Subcutaneous abdominal adipose tissue (tissue), 5 donors: ENCODE measurements around the gene FARP2.
"Not testable (repeated sequence)": the region's sequence is repeated elsewhere in the genome, so short reads cannot be mapped to it uniquely, and the experiment has no call there.

Source experiments
- H3K27ac ChIP-seq: one replicate; pipeline ENCODE4 v1.7.0; 2013; ENCODE audit warnings: low read depth, mild to moderate bottlenecking, inconsistent platforms, low read length, moderate library complexity
- H3K27me3 ChIP-seq, 5 donors: one replicate each; pipeline ENCODE4 v1.7.0; 2013; ENCODE audit warnings: low read length in 5 of 5, inconsistent platforms in 1 of 5; ENCODE audit not compliant: control insufficient read depth in 5 of 5, insufficient read depth in 4 of 5
- H3K36me3 ChIP-seq, 5 donors: one replicate each; pipeline ENCODE4 v1.7.0; 2013; ENCODE audit warnings: low read length in 5 of 5; ENCODE audit not compliant: control insufficient read depth in 5 of 5, insufficient read depth in 5 of 5
- H3K4me1 ChIP-seq, 5 donors: one replicate each; pipeline ENCODE4 v1.7.0; 2013; ENCODE audit warnings: low read length in 5 of 5, mild to moderate bottlenecking in 3 of 5, moderate library complexity in 1 of 5; ENCODE audit not compliant: control insufficient read depth in 5 of 5, insufficient read depth in 5 of 5
- H3K4me3 ChIP-seq, 5 donors: one replicate each; pipeline ENCODE4 v1.7.0; 2013; ENCODE audit warnings: low read length in 5 of 5, low read depth in 1 of 5
- H3K9ac ChIP-seq, 5 donors: one replicate each; pipeline ENCODE4 v1.7.0; 2013; ENCODE audit warnings: low read length in 5 of 5, mild to moderate bottlenecking in 4 of 5, moderate library complexity in 3 of 5
- H3K9me3 ChIP-seq, 5 donors: one replicate each; pipeline ENCODE4 v1.7.0; 2013; ENCODE audit warnings: low read length in 5 of 5; ENCODE audit not compliant: control insufficient read depth in 5 of 5
- donor health status: healthy.
- donor health status: healthy.
- donor health status: healthy.
- donor health status: healthy.
- donor health status: healthy.

The FARP2 gene

GRCh38 chr2:241505781-241506201 is 149.7 kb downstream of the FARP2 start:
- peaks cover 0 to 14% (median 9%) of the 10 kb centered on the region in 5 donors for H3K36me3 ChIP-seq
- H3K4me1 ChIP-seq = peaks cover 7 to 42% (median 35%) of the 10 kb centered on the region in 5 donors
- peak overlapping the region in 1 of 5 donors; percentile 52 for H3K9ac ChIP-seq
- no peak overlapping the region for H3K4me3 ChIP-seq
- no peak overlapping the region for H3K27ac ChIP-seq
- no peaks in the 10 kb centered on the region for H3K27me3 ChIP-seq
- H3K9me3 ChIP-seq = no peaks in the 10 kb centered on the region

DNA sequence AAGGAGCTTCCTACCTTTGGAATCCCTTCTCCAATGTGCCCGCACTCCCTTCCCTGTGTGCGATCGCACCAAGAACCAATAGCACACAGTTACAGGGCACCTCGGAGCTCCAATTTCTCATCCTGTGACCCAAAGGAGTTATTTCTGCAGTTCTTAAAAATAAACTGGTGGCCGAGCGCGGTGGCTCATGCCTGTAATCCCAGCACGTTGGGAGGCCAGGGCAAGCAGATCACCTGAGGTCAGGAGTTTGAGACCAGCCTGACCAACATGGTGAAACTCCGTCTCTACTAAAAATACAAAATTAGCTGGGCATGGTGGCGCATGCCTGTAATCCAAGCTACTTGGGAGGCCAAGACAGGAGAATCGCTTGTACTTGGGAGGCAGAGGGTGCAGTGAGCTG is 150.2 kb downstream of the FARP2 start:
- H3K4me1 ChIP-seq = peaks cover 7 to 42% (median 35%) of the 10 kb centered on the region in 5 donors
- not testable (repeated sequence) for H3K4me3 ChIP-seq, H3K27ac ChIP-seq, H3K9ac ChIP-seq, H3K36me3 ChIP-seq, H3K27me3 ChIP-seq, H3K9me3 ChIP-seq

DNA sequence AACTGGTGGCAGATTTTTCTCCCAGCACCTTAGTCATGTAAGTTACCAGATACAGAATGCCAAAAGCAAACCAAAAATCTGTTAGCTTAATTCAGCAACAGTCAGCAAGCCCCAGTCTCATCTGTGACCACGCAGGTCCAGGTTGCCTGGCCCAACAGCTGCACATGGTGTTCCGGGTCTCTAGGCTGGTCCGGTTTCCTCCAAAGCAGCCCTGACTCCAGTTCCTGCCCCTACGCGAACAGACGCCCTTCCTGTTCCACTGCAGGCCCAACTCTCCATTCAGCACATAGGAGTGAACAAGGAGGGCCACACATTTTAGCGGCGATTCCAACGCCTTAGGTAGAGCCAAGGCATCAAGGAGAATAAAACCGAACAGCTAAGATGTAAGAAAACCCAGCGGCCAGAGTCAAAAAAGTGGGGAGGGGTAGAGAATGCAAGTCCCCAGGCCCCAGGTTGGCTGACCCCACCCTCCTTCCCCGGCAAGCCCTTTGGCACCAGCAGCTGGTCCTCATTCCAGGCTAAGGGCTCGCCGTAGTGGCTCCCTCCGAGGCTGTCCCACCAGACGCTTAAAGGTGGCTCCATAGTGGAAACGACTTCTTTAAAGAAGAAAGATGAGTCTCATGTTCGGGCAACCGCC is 150.8 kb downstream of the FARP2 start:
- Histone ChIP-seq H3K4me3 (peak overlapping the region; percentile 41 to 91 (median 80)), H3K27ac (no peak overlapping the region), H3K9ac (peak overlapping the region in 4 of 5 donors; percentile 8 to 85 (median 56)), H3K4me1 (peaks cover 7 to 42% (median 35%) of the 10 kb centered on the region in 5 donors), H3K9me3 (no peaks in the 10 kb centered on the region), H3K36me3 (peaks cover 0 to 7% (median 0%) of the 10 kb centered on the region in 5 donors), H3K27me3 (no peaks in the 10 kb centered on the region)

- peak overlapping the region in 4 of 5 donors; percentile 8 to 85 (median 73) for H3K9ac ChIP-seq
- peaks cover 7 to 42% (median 35%) of the 10 kb centered on the region in 5 donors for H3K4me1 ChIP-seq
- no peak overlapping the region for H3K27ac ChIP-seq
Measured at GRCh38 chr2:241507430-241508239, 151.6 kb downstream of the FARP2 start.

DNA sequence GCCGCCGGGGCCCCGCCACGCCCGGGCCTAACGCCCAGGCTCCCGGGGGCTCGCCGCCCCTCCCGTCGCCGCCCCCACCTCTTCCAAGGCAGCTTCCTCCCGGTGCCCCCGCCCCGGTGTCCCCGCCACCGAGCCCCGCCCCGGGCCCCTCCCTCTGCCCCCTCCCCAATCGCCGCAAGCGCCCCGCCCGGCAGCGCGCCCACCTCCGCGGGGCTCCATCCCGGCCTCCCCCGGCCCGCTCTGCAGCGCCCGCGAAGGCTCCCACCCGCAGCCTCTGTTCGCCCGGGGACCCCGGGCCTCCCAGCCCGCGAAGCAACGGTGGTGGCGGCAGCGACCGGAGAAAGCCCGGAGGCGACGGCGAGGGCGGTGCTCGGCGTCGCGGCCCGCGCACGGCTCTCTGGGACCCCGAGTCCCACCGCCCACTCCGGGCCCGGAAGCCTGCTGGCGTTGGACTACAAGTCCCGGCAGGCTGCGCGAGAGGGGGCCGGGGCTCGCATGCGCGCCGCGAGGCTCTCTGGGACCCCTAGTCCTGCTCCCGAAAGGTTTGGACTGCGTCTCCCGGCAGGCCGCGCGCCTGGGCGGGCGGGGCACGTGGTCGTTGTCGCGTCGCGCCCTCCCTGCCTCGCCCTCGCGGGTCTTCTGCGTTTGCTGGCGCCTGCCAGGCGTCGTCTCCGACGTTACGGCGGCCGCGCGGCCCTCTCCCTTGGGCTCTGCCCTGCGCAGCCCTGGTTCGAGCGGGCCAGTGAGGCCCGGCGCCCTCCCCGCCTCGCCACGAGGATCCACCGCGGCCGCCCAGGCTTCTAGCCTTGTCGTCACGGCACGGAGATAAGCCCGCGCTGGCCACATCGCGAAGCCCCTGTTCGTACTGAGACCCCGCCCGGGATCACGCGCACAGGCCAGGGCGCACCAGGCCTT is 152.4 kb downstream of the FARP2 start, which contains the start of gene STK25:
Gene STK25, minus strand, starts transcription at position 345 of the 915 bp plus-strand sequence. CDS start 549 bp downstream, outside the sequence.
- peaks cover 0 to 7% (median 0%) of the 10 kb centered on the region in 5 donors for H3K36me3 ChIP-seq
- H3K27ac ChIP-seq = no peak within 1 kb of the TSS
- peak within 1 kb of the TSS; percentile 51 to 91 (median 80) for H3K4me3 ChIP-seq
- H3K27me3 ChIP-seq = no peaks in the 10 kb centered on the region
- H3K4me1 ChIP-seq = peaks cover 7 to 42% (median 35%) of the 10 kb centered on the region in 5 donors
- peak within 1 kb of the TSS in 4 of 5 donors; percentile 71 to 85 (median 76) for H3K9ac ChIP-seq
- no peaks in the 10 kb centered on the region for H3K9me3 ChIP-seq

More at GRCh38 chr2:241507430-241508239, 151.6 kb downstream of the FARP2 start:
- Histone ChIP-seq H3K27me3 (no peaks in the 10 kb centered on the region), H3K4me3 (peak overlapping the region; percentile 41 to 91 (median 80)), H3K36me3 (peaks cover 0 to 7% (median 0%) of the 10 kb centered on the region in 5 donors), H3K9me3 (no peaks in the 10 kb centered on the region)

GRCh38 chr2:241509155-241509784 is 153.2 kb downstream of the FARP2 start:
- Histone ChIP-seq H3K4me3 (peak overlapping the region; percentile 51 to 91 (median 80)), H3K36me3 (peaks cover 0 to 3% (median 0%) of the 10 kb centered on the region in 5 donors), H3K9me3 (no peaks in the 10 kb centered on the region), H3K27ac (no peak overlapping the region), H3K9ac (peak overlapping the region in 4 of 5 donors; percentile 57 to 77 (median 68)), H3K4me1 (peaks cover 7 to 42% (median 35%) of the 10 kb centered on the region in 5 donors), H3K27me3 (no peaks in the 10 kb centered on the region)

GRCh38 chr2:241511091-241511741 is 155.1 kb downstream of the FARP2 start:
- Histone ChIP-seq H3K27ac (no peak overlapping the region), H3K4me3 (no peak overlapping the region), H3K9me3 (no peaks in the 10 kb centered on the region), H3K4me1 (peaks cover 7 to 30% (median 25%) of the 10 kb centered on the region in 5 donors), H3K27me3 (no peaks in the 10 kb centered on the region), H3K36me3 (no peaks in the 10 kb centered on the region), H3K9ac (no peak overlapping the region)

DNA sequence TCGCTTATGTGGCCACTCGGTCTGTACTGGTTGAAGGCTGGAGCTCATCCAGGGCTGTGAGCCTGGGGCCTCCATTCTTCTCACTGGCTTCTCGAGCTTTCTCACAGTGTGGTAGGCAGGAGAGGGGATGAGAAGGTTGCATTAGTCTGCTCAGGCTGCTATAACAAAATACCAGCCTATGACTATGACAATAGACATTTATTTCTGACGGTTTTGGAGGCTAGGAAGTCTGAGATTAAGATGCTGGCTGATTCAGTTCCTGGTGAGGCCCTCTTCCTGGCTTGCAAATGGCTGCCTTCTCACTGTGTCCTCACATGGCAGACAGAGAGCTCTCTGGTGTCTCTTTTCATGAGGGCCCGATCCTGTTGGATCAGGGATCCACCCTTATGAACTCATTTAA is 158.5 kb downstream of the FARP2 start:
- Histone ChIP-seq H3K9me3 (no peaks in the 10 kb centered on the region), H3K4me1 (peaks cover 0 to 2% (median 2%) of the 10 kb centered on the region in 5 donors), H3K27ac (no peak overlapping the region)

More for the DNA sequence above, 158.5 kb downstream of the FARP2 start:
- H3K27me3 ChIP-seq = peaks cover 0 to 1% (median 0%) of the 10 kb centered on the region in 5 donors
- no peak overlapping the region for H3K9ac ChIP-seq
- no peak overlapping the region for H3K4me3 ChIP-seq
- no peaks in the 10 kb centered on the region for H3K36me3 ChIP-seq
